AG10803 (cell line): ENCODE data around the gene FRMD8.
A peak's percentile ranks its signal among the peaks of the same experiment; 100 is the strongest.

Experiments
- DNase-seq: peaks from one replicate; pipeline ENCODE4 v3.0.0; 2010; ENCODE audit warnings: low read depth
- H3K4me3 ChIP-seq: 2 replicates; pipeline ENCODE4 v1.5.1; 2011; ENCODE audit warnings: mild to moderate bottlenecking, low read length, control low read depth
- CTCF ChIP-seq: conservative IDR thresholded peaks from 2 replicates; pipeline ENCODE4 v1.5.1; 2011; ENCODE audit warnings: mild to moderate bottlenecking, low read length, control low read depth, inconsistent platforms

The FRMD8 gene

GRCh38 chr11:65386307-65387140 lies at the start of gene FRMD8:
FRMD8 (plus strand) TSS chr11:65386637; CDS start chr11:65387037, 400 bp downstream.
- TF ChIP-seq CTCF, result no peak
- peak; percentile 77 for DNase-seq
- peak within 1 kb of the TSS; percentile 85 for H3K4me3 ChIP-seq

GRCh38 chr11:65338676-65339075 lies 47.8 kb upstream of the FRMD8 start:
- no peak for DNase-seq
- TF ChIP-seq CTCF, result no peak

GRCh38 chr11:65340226-65340625 lies 46.2 kb upstream of the FRMD8 start:
- no peak overlapping the region for H3K4me3 ChIP-seq
- DNase-seq, result no peak
- TF ChIP-seq CTCF, result no peak

More at GRCh38 chr11:65338676-65339075, 47.8 kb upstream of the FRMD8 start:
- no peak overlapping the region for H3K4me3 ChIP-seq

- DNase-seq, result no peak
- TF ChIP-seq CTCF, result no peak
- no peak overlapping the region for H3K4me3 ChIP-seq
These were observed 44.6 kb upstream of the FRMD8 start for GRCh38 chr11:65341856-65342255.

GRCh38 chr11:65351511-65351910 lies 34.9 kb upstream of the FRMD8 start:
- H3K4me3 ChIP-seq, result no peak overlapping the region
- DNase-seq, result no peak
- TF ChIP-seq CTCF, result no peak

- DNase-seq, result no peak
- no peak overlapping the region for H3K4me3 ChIP-seq
- TF ChIP-seq CTCF, result peak; percentile 47
These were observed 33.7 kb upstream of the FRMD8 start for GRCh38 chr11:65352783-65353182.

GRCh38 chr11:65353376-65353775 lies 33.1 kb upstream of the FRMD8 start:
- peak overlapping the region; percentile 74; the same call in 1 of the 2 replicates for H3K4me3 ChIP-seq
- DNase-seq, result no peak
- TF ChIP-seq CTCF, result no peak
